IPS DF 4.7 (cell line): ENCODE results near the gene TMPRSS13.
"Not testable (repeated sequence)": the region's sequence is repeated elsewhere in the genome, so short reads cannot be mapped to it uniquely, and the experiment has no call there.

Source experiments
- DNase-seq: peaks from one replicate; pipeline ENCODE4 v3.0.0-alpha.2; 2013; ENCODE audit warnings: low spot score; ENCODE audit errors: extremely low read depth

TMPRSS13 gene

GRCh38 chr11:117931331-117931950 is 2.2 kb upstream of the TMPRSS13 start:
- no peak for DNase-seq

DNA sequence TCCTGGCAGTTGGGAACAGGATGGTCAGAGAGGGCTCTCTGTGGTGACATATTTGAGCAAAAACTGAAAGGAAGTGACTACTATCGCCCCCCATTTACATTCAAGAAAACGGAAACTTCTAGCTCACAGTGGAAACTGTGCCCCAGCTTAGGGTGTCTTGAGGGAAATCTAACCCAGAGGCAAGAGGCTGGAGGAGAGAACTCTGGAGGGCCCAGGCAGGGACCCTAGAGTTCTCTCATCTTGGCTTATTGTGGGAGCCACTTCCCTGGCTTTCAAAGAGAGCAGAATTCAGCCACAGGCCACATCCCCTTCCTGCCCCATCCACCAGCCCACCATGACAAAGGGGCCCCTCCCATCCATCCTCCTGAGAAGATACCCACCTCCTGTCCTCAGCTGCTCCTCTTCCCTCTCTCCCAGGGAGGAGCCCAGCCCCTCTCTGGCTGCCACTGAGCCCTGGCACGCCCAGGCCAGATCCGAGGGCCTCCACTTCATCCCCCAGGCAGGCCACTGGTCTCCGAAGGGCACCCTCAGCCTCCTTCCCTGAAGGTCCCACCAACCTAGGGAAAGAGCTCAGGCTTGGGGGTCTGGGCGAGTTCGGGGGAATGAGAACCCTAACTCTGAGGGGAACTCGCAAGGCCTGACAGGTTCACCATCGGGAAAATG is 1.6 kb upstream of the TMPRSS13 start:
- no peak for DNase-seq

DNA sequence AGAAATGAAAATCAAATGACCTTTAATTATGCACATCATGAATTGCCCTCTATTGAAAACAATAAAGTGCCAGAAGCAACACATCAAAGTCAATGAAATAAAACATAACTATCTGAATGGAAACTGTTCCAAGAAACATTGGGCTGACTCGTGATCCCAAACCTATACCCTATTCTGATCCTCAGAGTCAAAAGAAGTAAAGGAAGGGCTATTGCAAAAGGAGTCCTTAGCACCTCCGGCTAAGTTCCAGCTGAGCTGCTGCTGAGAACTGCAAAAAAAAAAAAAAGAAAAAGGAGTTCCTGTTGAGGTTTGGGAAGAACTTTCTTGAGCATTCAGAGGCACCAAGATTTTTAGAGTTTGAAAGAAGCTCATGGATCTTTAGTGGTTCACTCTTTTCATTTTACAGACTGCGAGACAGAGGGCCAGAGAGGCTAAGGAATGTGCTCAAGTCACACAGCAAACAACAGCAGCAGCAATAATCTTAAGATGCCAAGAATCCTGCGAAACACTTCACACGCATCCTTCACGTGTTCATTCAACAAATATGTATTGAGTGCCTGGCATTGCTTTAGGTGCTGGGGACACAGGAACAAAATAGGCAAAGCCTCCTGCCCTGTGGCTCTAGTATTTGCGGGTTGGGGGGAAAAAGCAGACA is 841 bp upstream of the TMPRSS13 start:
- no peak for DNase-seq

DNA sequence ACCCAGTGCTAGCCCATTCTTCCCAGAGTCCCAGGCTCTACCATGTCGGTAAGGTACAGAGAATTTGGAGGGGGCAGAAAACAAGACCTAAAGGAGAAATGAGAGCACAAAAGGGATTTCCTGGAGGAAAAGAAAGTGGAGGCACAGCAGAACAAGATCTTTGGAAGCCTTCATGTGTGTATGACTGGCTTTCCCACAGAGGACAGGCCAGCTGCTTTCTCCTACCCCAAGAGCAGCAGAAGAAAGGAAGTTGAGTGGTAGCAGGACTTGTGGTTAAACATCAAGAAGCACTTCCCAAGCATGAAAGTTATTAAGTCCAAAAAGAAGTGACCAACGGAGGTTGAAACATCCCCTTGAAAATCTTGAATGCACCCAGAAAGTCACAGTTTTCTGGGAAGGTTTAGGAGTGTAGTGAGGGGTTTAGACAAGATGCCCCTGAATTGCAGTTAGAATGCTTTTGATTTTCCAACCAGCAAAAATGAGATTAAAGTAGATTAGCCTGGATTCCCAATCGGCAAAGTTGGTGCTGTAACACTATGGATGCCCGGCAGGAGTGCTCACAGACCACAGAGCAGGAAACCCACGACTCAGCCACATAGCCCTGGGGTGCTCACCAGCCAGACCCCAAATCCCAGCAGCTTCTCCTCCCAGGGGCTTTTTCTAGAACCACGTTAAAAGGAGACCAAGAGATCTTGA is 608 bp downstream of the TMPRSS13 start:
- no peak for DNase-seq

- DNase-seq, result no peak
Measured at GRCh38 chr11:117927926-117928325, 1.3 kb downstream of the TMPRSS13 start.

DNA sequence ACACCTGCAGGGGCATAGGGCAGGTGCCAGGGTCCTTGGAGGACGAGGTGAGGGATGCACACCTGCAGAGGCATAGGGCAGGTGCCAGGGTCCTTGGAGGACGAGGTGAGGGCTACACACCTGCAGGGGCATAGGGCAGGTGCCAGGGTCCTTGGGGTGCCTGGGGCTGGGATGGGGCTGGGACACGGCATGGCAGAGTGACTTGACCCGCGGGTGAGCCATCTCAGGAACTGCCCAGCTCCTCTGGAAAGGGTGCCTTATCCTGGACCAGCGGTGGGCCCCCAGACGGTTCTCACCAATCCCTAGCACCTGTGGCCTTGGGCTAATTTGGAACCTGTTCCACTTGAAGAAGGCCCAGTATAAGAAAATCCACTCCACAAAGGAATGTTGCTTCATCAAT is 3.0 kb downstream of the TMPRSS13 start:
- DNase-seq, result not testable (repeated sequence)

DNA sequence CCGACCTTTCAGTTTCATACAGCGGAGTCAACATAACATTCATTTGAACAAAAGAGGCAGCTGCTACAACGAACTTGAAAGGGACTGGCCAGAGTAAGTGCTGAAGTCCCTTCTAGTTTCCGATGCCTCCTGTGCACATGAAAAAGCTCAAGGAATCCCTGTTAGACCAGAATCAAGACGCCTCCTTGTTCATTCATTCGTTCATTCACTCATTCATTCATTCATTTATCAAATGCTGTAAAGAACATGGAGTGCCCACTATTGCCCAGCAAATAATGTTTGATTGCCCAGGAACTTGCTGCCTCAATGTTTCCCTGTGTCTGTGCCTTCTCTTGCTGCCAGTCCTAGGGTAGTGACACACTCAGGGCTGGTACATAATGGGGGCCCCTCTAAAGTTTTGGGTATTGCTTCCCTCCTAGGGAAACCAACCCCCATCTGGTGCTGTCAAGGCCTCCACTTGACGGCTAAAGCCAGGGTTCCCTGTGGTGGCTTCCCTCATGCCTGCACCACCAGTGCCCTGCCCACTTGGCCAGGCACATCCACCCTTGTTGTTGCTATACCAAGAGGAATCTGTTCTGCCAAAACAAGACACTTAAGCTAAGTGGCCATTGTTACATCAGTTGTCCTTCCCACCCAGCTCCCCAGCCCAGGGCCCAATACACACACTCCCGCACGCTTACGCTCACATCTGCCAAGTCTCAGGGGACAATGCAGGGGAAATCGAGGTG is 3.8 kb downstream of the TMPRSS13 start:
- DNase-seq, result no peak

DNA sequence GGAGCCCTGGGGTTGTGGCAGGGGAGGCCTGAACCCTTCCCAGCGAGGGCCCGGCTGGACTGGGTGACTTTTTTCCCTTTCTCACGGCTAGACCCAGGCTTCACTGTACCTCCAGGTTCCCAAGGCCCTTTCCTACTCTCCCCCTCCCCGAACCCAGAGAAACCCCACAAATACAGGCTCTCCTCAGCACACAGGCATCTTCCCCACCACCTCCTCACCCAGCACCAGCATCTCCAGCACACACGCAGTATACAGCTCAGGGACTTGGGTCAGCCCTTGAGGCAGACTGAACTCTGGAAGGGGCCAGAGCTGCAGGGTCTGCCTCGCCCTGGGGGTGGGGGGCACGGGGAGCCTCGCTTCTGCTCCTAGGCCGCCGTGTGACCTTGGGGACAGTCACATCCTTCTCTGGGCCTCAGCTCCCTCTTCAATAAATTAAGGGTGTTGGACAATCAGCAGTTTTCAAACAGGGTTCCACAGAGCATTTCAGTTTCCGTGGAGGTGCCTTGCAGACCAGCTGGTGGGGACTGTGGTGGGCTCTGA is 4.5 kb downstream of the TMPRSS13 start:
- DNase-seq, result no peak

- no peak for DNase-seq
Measured at GRCh38 chr11:117923773-117924172, 5.4 kb downstream of the TMPRSS13 start.

DNA sequence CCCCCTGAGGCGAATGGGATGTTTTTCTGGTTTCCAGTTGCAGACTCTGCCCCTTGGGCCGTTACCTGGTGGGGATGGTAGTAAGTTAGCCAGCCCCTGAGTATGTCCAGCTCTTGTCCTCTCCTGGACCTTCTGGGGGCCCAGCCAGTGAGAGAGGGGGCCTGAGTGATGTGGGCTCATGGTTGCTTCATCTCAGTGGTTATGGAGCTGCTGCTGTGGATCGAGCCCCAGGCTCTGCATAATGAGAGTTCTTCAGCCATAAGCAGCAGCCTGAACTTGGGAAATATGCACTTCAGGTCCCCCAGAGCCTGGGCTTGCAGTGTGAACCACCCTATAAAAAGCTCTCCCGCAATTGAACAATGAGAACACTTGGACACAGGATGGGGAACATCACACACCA is 5.9 kb downstream of the TMPRSS13 start:
- no peak for DNase-seq

DNA sequence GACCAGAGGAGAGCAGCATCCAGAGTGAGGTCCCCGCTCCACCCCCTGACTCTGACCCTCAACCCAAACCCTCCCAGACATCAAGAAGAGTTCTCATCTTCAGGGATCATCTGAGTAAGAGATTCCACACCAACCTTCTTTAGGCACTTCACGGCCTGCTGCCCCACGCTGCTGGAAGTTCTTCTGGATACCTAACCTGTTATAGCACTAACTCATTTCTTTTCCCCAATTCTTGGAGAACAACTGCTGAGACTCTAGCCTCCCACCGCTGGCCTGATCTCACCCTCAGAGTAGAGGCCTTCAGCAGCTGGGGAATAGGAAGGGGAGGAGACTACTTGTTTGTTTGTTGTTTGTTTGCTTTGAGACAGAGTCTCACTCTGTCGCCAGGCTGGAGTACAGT is 7.3 kb downstream of the TMPRSS13 start:
- no peak for DNase-seq

DNA sequence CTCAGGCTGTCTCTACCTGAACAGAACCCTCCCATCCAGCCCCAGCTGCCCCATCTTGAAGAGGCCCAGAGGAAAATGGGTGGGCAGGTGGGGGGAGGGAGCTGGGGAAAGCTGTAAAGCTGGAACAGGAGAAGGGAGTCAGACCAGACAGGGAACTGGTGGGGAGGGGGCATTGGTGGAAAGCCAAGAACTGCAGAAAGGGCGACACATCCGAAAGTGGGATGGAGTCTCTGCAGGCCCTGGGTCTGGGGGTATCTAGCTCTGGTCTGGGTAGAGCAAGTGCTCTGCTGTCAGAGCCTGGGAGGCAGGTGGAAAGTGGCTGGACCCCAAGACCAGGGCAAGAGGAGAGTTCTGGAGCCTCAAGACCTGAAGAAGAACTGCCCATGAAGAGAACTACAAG is 7.7 kb downstream of the TMPRSS13 start:
- no peak for DNase-seq

DNA sequence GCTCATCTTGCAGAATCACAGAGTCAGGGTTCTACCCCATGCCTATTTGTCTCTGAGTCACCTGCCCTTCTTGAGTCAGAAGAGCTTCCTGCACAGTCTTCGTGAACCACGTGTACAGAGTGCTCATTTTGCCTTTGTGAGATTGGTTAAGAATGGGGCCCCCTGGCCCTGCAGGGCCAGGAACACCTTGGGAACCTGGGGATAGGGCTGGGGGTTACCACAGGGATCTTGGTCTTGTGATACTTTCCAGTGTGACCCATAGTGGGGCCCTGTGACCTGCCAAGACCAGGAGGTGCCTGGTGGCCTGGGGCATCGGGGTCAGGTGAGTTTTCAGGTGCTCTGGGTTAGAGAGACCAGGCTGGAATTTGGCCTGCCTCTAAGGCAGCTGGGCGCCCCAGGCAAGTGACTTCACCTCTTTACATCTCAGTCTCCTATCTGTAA is 9.4 kb downstream of the TMPRSS13 start:
- no peak for DNase-seq

DNA sequence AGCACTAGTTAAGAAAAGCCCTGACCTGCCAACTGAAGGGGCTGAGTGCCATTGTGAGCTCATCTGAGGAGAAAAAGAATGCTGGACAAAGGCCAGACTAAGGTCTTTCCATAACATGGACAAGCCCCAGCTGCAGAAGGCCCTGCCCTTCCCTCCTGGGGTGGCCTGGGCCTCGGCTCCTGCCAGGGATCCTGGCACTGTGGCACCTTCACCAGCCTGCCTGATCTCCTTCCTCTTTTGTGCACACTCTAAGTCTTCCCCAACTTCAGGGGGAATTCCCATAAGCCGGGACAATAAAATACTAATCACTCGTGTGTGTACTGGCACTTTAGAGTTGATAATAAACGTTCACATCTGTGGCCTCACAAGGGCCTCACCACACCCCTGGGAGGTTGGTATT is 9.9 kb downstream of the TMPRSS13 start:
- DNase-seq, result no peak

DNA sequence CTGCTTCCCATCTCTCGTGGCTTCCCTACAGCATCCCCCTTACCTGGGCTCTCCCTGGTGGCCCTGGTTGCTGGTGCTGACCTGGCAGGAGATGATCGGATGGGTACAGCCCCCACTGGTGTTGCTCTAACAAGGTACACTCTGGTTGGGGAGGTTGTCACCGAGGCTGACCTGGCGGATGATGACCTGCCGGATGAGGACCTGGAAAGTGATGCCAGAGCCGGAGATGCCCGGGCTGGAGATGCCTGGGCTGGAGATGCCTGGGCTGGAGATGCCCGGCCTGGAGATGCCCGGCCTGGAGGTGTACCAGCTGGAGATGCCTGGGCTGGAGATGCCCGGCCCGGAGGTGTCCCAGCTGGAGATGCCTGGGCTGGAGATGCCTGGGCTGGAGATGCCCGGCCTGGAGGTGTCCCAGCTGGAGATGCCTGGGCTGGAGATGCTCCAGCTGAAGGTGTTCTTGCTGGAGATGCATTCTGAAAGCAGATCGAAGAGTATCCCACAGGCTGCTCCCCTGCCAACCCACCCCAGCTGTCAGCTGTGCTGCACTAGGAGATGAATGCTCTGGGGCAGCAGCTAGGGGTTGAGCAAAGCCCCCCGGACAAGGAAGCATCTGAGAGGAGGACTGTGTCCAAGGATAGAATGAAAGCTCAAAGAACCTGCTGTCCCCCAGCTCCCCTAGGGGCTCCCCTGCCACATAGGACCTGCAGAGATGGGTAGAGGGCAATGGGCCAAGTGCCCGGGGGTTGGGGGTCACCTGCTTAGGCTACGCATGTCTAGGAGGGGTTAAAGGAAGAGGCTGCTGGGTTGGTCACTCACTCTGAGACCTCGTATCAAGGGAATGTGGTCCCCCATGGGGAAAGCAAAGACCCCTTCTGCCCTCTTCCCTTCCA is 10.6 kb downstream of the TMPRSS13 start:
- DNase-seq, result no peak

DNA sequence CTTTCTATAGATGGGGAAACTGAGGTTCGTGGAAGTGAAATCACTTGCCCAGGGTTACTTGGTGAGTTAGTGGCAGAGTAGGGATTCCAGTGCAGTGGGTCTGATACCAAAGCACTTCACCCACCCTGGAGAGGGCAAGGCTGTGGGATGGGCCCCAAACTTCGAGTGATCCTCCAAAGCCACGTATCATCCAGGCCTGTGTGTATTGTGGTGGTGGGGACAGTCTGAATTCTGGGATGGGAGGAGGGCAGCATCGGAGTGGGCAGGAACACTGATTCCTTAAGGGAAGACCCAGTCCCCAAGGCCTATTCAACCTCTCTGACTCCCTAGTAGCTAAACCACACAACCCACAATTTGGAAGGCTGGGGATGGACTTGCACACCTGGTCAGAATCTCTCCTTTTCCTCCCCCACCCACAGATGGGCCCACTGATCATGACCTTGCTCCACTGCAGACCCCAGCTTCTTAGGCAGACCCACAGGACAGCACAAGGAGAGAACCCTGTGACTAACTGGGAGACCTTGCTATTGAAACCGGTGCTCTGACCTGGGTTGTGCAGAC is 11.5 kb downstream of the TMPRSS13 start:
- no peak for DNase-seq

GRCh38 chr11:117916956-117917355 is 12.2 kb downstream of the TMPRSS13 start:
- no peak for DNase-seq

DNA sequence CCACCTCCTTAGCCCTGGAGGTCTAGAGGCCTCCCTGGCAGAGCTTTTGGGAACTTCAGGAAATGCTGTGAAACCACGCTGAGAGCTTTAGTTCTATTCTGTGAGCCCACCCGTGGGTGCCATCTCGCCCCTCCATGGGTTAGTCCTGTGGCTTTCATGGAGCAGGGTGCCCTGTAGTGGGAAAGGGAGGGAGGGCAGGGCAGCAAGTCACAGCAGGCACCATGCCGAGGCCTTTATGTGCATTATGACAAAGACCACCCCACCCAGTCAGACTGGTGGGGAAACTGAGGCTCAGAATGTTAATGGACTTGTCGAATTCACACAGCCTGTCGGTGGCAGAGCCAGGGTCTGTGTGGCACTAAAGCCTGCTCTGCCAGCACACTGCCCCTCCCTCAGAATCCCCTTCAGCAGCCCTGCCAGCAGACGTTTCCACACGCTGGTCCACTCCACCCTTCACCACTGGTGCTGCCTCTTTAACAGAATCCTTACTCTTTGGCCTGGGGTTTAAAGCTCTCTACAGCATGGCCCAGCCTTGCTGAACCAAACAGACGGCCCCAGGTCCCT is 13.4 kb downstream of the TMPRSS13 start:
- no peak for DNase-seq

DNA sequence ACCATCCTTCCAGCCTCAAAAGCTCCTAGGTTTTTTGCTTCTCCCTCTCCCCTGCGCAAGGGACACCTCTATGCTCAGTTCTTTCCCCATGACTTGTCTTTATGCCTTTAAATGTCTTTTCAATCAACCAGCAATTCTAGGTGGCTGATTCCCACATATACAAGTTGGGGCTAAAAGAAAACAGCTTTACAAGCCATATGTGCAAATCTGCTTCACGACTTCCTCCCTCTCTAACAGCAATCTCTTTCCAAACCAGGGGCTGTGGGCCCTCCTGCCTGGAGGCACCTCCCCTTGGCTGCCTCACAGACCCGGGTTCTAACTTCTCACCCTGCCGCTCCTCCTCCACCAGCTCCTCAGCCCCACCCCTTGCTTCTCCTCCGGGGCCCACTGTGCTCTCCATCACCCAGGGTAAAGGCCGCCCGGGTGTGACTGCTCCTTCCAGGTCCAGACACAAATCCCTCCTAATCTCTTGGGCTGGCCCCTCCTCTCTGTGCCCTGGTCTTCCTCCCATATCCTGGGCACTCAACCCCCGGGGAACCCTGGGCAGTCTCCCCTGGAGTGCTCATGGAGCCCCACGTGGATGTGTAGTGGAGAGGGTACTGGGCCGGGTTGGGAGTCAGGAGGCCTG is 14.1 kb downstream of the TMPRSS13 start:
- no peak for DNase-seq
